Ectodermal cell (in vitro differentiated cells): ENCODE results near the gene OR2S2.
"Not testable (repeated sequence)": the region's sequence is repeated elsewhere in the genome, so short reads cannot be mapped to it uniquely, and the experiment has no call there.

Experiments used
- H3K27ac ChIP-seq: 2 replicates; pipeline ENCODE4 v1.7.0; 2013; ENCODE audit warnings: mild to moderate bottlenecking, low read depth, low read length; ENCODE audit not compliant: insufficient read depth, poor library complexity, severe bottlenecking
- H3K27me3 ChIP-seq: 2 replicates; pipeline ENCODE4 v1.7.0; 2013; ENCODE audit warnings: mild to moderate bottlenecking, low read length; ENCODE audit not compliant: insufficient read depth, control insufficient read depth, poor library complexity, severe bottlenecking
- H3K36me3 ChIP-seq: one replicate; pipeline ENCODE4 v1.7.0; 2013; ENCODE audit warnings: low read length; ENCODE audit not compliant: control insufficient read depth, insufficient read depth
- H3K4me1 ChIP-seq: one replicate; pipeline ENCODE4 v1.7.0; 2013; ENCODE audit warnings: low read length; ENCODE audit not compliant: control insufficient read depth, insufficient read depth
- H3K4me3 ChIP-seq: 2 replicates; pipeline ENCODE4 v1.7.0; 2013; ENCODE audit warnings: low read depth, low read length, control low read depth; ENCODE audit not compliant: insufficient read depth
- H3K9me3 ChIP-seq: 2 replicates; pipeline ENCODE4 v1.7.0; 2013; ENCODE audit warnings: mild to moderate bottlenecking, low read length, moderate library complexity; ENCODE audit not compliant: control insufficient read depth
- WGBS, 2 experiments: methylation state at CpG; one replicate each; pipeline ENCODE4 v1.1.7; 2013; ENCODE audit warnings: missing lambda C conversion rate in 2 of 2; 5-methylcytosine and 5-hydroxymethylcytosine counted together

The OR2S2 gene

DNA sequence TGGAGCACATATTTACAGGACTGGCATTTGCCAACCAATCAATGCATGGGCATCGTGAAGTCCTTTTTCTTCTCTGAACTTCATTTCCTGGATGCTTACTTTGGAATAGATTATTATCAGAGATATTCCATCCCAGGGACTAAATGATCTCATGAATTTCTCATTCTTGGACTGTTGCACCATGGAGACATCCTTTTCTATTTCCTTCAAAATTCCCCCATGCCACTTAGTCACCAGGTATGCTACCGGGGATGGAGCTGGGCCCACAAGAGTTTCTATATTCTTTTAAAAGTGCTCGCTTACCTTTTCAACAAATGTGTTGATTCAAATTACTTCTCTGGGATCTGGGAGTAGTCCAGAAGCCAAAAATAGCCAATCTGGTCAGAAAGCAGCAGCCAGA, 35.2 kb upstream of the OR2S2 start:
- H3K36me3 ChIP-seq, H3K9me3 ChIP-seq, H3K27ac ChIP-seq, H3K4me1 ChIP-seq, H3K4me3 ChIP-seq, H3K27me3 ChIP-seq: not testable (repeated sequence)
- 97 to 100% methylated on average over 3 of the region's 3 CpGs for WGBS, 2 experiments

- Histone ChIP-seq H3K9me3 (no peaks in the 10 kb centered on the region), H3K27me3 (no peaks in the 10 kb centered on the region), H3K4me1 (no peaks in the 10 kb centered on the region), H3K4me3 (no peak overlapping the region), H3K27ac (no peak overlapping the region), H3K36me3 (no peaks in the 10 kb centered on the region)
- 84 to 93% methylated on average over 3 of the region's 3 CpGs for WGBS, 2 experiments
Measured at GRCh38 chr9:35990155-35990554, 32.2 kb upstream of the OR2S2 start.

GRCh38 chr9:35984021-35984420, 26.1 kb upstream of the OR2S2 start:
- H3K27ac ChIP-seq: no peak overlapping the region
- WGBS, 2 experiments: 86 to 89% methylated on average over 1 of the region's 1 CpG
- H3K9me3 ChIP-seq: no peaks in the 10 kb centered on the region
- H3K4me3 ChIP-seq: no peak overlapping the region
- H3K27me3 ChIP-seq: no peaks in the 10 kb centered on the region
- H3K36me3 ChIP-seq: no peaks in the 10 kb centered on the region
- no peaks in the 10 kb centered on the region for H3K4me1 ChIP-seq

DNA sequence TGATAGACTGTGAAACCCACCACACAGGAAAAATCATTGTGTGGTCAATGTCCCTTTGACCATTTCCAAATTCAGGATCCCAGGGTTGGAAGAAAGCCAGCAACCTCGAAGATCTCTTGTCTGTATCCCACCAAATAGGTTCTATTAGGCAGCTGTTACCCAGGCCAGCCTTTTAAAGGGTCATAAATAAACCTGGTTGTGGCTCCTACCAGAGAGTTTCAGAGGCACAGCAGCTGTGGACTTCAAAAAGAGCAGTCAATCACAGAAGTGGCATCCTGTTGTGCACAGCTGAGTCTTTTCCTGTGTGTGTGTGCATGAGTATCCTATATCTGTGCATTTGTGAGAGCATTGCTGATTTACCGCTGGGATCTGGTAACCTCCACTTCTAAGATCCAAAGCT, 23.7 kb upstream of the OR2S2 start:
- 18 to 24% methylated on average over 2 of the region's 2 CpGs for WGBS, 2 experiments

DNA sequence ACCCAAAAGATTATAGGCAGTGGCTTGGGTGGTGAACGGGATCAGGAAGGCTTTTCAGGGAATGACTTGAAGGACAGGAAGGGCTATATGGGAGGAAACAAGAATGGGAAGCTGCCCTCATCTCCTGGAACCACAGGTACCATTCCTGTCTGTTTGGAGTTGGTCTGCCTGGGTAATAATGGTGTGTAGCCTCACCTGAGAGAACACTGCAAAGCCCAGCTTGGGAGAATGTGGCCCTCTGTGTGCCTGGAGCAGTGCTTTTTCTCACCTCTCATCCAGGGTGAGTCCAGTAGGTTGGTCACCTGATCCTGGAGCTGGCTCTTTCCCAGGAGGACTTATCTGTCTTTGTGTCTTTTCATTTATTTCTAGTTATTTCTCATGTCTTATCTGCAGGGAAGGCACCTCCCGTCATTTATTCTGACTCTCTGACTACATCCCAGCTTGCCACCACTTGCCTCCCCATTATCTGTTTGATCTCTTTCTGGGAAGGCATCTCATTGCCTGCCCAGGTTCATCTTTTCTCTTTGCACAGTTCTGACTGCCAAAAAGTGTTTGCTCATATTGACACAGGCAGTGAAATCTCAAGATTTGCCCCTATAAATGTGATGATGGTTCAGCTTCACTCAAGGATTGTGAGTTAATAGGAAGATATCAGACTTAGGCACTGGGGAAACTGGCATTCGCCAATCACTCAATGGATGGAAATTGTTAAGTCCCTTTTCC, 22.5 kb upstream of the OR2S2 start:
- Histone ChIP-seq H3K27me3 (no peaks in the 10 kb centered on the region), H3K36me3 (no peaks in the 10 kb centered on the region), H3K4me3 (no peak overlapping the region), H3K9me3 (no peaks in the 10 kb centered on the region), H3K27ac (no peak overlapping the region), H3K4me1 (no peaks in the 10 kb centered on the region)
- 90 to 92% methylated on average over 3 of the region's 3 CpGs for WGBS, 2 experiments

More for the DNA sequence above, 23.7 kb upstream of the OR2S2 start:
- no peak overlapping the region for H3K4me3 ChIP-seq
- H3K4me1 ChIP-seq: no peaks in the 10 kb centered on the region
- H3K36me3 ChIP-seq: no peaks in the 10 kb centered on the region
- no peaks in the 10 kb centered on the region for H3K9me3 ChIP-seq
- no peaks in the 10 kb centered on the region for H3K27me3 ChIP-seq
- no peak overlapping the region for H3K27ac ChIP-seq

DNA sequence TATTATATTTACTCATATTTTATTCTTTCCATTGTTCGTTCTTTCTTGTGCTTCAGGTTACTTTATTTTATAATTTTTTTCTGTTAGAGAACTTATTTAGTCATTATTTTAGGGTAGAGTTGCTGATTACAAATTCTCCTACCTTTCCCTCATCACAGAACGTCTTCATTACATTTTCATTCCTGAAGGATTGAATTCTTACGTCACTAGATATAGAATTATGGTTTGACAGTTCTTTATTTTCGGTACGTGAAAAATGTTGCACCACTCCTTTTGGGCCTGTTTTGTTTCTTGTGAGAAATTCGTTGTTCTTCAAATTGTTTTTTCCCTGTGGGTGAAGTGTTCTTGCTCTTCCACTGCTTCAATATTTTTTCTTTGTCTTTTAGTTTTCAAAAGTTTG, 20.8 kb upstream of the OR2S2 start:
- WGBS, 2 experiments: 90 to 97% methylated on average over 3 to 5 of the region's 6 CpGs
- no peaks in the 10 kb centered on the region for H3K4me1 ChIP-seq

GRCh38 chr9:35976726-35977125, 18.8 kb upstream of the OR2S2 start:
- peaks cover 4% of the 10 kb centered on the region for H3K9me3 ChIP-seq
- no peaks in the 10 kb centered on the region for H3K36me3 ChIP-seq
- no peaks in the 10 kb centered on the region for H3K4me1 ChIP-seq
- H3K27me3 ChIP-seq: peaks cover 12% of the 10 kb centered on the region
- no peak overlapping the region for H3K4me3 ChIP-seq
- H3K27ac ChIP-seq: no peak overlapping the region
- WGBS, 2 experiments: 67 to 84% methylated on average over 1 of the region's 1 CpG

More for the DNA sequence above, 20.8 kb upstream of the OR2S2 start:
- Histone ChIP-seq H3K27ac (no peak overlapping the region), H3K4me3 (no peak overlapping the region), H3K27me3 (no peaks in the 10 kb centered on the region), H3K9me3 (peaks cover 4% of the 10 kb centered on the region), H3K36me3 (no peaks in the 10 kb centered on the region)

DNA sequence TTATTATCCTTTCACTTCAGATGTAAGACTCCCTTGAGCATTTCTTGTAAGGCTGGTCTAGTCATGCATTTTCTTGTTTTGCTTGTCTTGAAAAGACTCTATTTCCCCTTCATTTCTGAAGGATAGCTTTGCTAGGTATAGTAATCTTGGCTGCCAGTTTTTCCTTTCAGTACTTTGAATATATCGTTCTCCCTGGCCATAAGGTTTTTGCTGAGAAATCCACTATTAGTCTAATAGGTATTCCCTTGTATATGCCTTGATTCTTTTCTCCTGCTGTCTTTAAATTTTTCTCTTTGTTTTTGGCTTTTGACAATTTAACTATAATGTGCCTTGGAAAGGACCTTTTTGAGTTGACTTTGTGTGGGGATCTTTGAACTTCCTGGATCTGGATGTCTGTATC, 16.8 kb upstream of the OR2S2 start:
- no peak overlapping the region for H3K27ac ChIP-seq
- H3K4me1 ChIP-seq: no peaks in the 10 kb centered on the region
- H3K36me3 ChIP-seq: no peaks in the 10 kb centered on the region
- peaks cover 4% of the 10 kb centered on the region for H3K9me3 ChIP-seq
- no peak overlapping the region for H3K4me3 ChIP-seq
- peaks cover 16% of the 10 kb centered on the region for H3K27me3 ChIP-seq
- WGBS, 2 experiments: 83% methylated on average over 1 of the region's 1 CpG; no CpG with 5 or more reads in 1 of the 2 experiments

GRCh38 chr9:35972093-35972492, 14.1 kb upstream of the OR2S2 start:
- 10 to 16% methylated on average over 35 of the region's 35 CpGs for whole genome bisulfite sequencing, 2 experiments
- Histone ChIP-seq H3K27me3 (peaks cover 18% of the 10 kb centered on the region), H3K36me3 (no peaks in the 10 kb centered on the region), H3K4me3 (peak overlapping the region; percentile 13), H3K9me3 (peaks cover 4% of the 10 kb centered on the region), H3K27ac (no peak overlapping the region), H3K4me1 (no peaks in the 10 kb centered on the region)

DNA sequence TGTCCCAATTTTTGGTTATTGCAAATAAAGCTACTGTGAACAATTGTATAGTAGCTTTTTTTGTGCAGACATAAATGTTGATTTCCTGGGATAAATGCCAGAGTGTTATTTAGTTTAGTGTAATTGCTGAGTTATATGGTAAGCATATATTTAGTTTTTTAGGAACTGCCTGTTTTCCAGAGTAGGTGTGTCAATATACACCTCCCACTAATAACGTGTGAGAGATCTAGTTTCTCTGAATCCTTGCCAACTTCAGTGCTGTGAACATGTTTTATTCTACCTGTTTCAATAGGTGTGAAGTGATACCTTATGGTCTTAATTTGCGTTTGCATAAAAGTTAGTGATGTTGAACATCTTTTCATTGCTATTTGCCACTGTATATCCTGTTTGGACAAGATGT, 9.1 kb upstream of the OR2S2 start:
- H3K27me3 ChIP-seq: peaks cover 7% of the 10 kb centered on the region
- WGBS, 2 experiments: 80 to 100% methylated on average over 1 to 2 of the region's 2 CpGs
- no peaks in the 10 kb centered on the region for H3K9me3 ChIP-seq
- H3K36me3 ChIP-seq: no peaks in the 10 kb centered on the region
- no peak overlapping the region for H3K4me3 ChIP-seq
- no peaks in the 10 kb centered on the region for H3K4me1 ChIP-seq
- no peak overlapping the region for H3K27ac ChIP-seq
